ENCODE data around the gene TBC1D24.

GRCh38 chr16:2457267-2457666 is 17.7 kb upstream of the TBC1D24 start:
- TF ChIP-seq ISL1 (CRISPR knock-in tag; IDR thresholded peaks at IDR 0.05) (no peak), CREB5 (CRISPR knock-in tag; IDR thresholded peaks at IDR 0.05; ENCODE audit: low read depth) (no peak), POU6F1 (CRISPR knock-in tag; IDR thresholded peaks at IDR 0.05; ENCODE audit: borderline replicate concordance, low read depth) (no peak), TCF4 (CRISPR knock-in tag; IDR thresholded peaks at IDR 0.05; ENCODE audit: borderline replicate concordance) (no peak), ESRRG (CRISPR knock-in tag; IDR thresholded peaks at IDR 0.05) (no peak), OSR1 (CRISPR knock-in tag; IDR thresholded peaks at IDR 0.05) (no peak), PATZ1 (CRISPR knock-in tag; IDR thresholded peaks at IDR 0.05; ENCODE audit: borderline replicate concordance) (no peak), TOX (CRISPR knock-in tag; IDR thresholded peaks at IDR 0.05; ENCODE audit: borderline replicate concordance) (no peak), TSHZ2 (CRISPR knock-in tag; IDR thresholded peaks at IDR 0.05) (no peak), ZFP30 (CRISPR knock-in tag; IDR thresholded peaks at IDR 0.05) (no peak), ZFP3 (CRISPR knock-in tag; IDR thresholded peaks at IDR 0.05) (no peak), ZNF70 (CRISPR knock-in tag; IDR thresholded peaks at IDR 0.05) (no peak), CSDC2 (CRISPR knock-in tag; IDR thresholded peaks at IDR 0.05) (no peak), PPARA (CRISPR knock-in tag; IDR thresholded peaks at IDR 0.05; ENCODE audit: borderline replicate concordance) (no peak)

Data from SK-N-SH treated with all-trans-retinoic acid at 6 μM for 48 hours (cell line).